Chondrocyte (in vitro differentiated cells): ENCODE data around the gene SLC35F4. TPM values are rescaled to one million over a fixed set of nuclear protein-coding genes. Genes with fewer than 3 reads are reported as not detected.

Experiments used
- DNase-seq: peaks from one replicate; pipeline ENCODE4 v3.0.0; 2021; ENCODE audit warnings: mixed read lengths, low spot score
- H3K27ac Mint-ChIP-seq: one replicate; pipeline ENCODE4 v1.8.0; 2021; ENCODE audit warnings: mild to moderate bottlenecking, moderate library complexity, mixed read lengths; ENCODE audit not compliant: unreplicated experiment
- H3K27me3 Mint-ChIP-seq: 2 replicates; pipeline ENCODE4 v1.8.0; 2021; ENCODE audit warnings: low read depth, mixed read lengths
- H3K36me3 Mint-ChIP-seq: 2 replicates; pipeline ENCODE4 v1.8.0; 2021; ENCODE audit warnings: low read depth, mixed read lengths
- H3K4me1 Mint-ChIP-seq: 2 replicates; pipeline ENCODE4 v1.8.0; 2021; ENCODE audit warnings: low read depth, mild to moderate bottlenecking, mixed read lengths
- H3K4me3 Mint-ChIP-seq: one replicate; pipeline ENCODE4 v1.8.0; 2021; ENCODE audit warnings: mild to moderate bottlenecking, moderate library complexity, mixed read lengths; ENCODE audit not compliant: unreplicated experiment
- H3K9me3 Mint-ChIP-seq: 2 replicates; pipeline ENCODE4 v1.8.0; 2021; ENCODE audit warnings: low read depth, mixed read lengths
- CTCF ChIP-seq: fragments of 200-600 bp; sonication (generic); IDR thresholded peaks from 2 replicates; pipeline ENCODE4 v1.5.0; 2021; ENCODE audit warnings: antibody characterized with exemption, mild to moderate bottlenecking, moderate library complexity
- total RNA-seq: library from RNA; stranded (reverse); gene quantifications from 3 replicates; pipeline ENCODE4 v1.2.1, GENCODE V29; 2021

SLC35F4 gene
- total RNA-seq, 1 donor from 2014 or later: not detected

GRCh38 chr14:57656853-57657252, 209.0 kb downstream of the SLC35F4 start:
- Mint-ChIP-seq H3K27me3 (peaks cover 3% of the 10 kb centered on the region), H3K4me3 (no peak overlapping the region), H3K4me1 (no peaks in the 10 kb centered on the region), H3K36me3 (no peaks in the 10 kb centered on the region), H3K9me3 (no peaks in the 10 kb centered on the region), H3K27ac (no peak overlapping the region)
- DNase-seq: no peak
- no peak for TF ChIP-seq CTCF

- Mint-ChIP-seq H3K4me1 (no peaks in the 10 kb centered on the region), H3K27ac (no peak overlapping the region), H3K4me3 (no peak overlapping the region), H3K9me3 (peaks cover 2% of the 10 kb centered on the region), H3K27me3 (peaks cover 6% of the 10 kb centered on the region), H3K36me3 (no peaks in the 10 kb centered on the region)
- no peak for DNase-seq
- no peak for TF ChIP-seq CTCF
Observed at GRCh38 chr14:57652769-57653168, 213.1 kb downstream of the SLC35F4 start.

DNA sequence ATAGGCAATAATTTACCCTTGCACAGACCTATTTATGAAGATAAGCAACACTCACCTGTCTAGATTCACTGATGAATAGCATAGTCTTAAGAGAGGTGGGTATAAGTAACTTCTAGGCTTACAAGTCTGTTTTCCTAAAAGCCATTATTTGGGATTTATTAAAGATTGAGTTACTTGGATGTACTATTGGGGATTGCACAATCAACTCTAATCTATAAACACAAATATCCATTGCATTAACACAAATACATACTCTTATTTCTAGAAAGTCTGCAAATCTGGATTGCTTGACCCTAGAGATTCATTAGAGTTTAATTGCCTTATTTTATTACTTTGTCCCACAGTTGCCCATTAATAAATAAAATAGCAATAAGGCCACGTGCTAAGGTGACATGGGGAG, 224.1 kb downstream of the SLC35F4 start:
- Mint-ChIP-seq H3K9me3 (peaks cover 7% of the 10 kb centered on the region), H3K4me1 (no peaks in the 10 kb centered on the region), H3K27me3 (no peaks in the 10 kb centered on the region), H3K36me3 (no peaks in the 10 kb centered on the region), H3K27ac (no peak overlapping the region), H3K4me3 (no peak overlapping the region)
- no peak for DNase-seq
- no peak for TF ChIP-seq CTCF

- no peak overlapping the region for H3K27ac Mint-ChIP-seq
- H3K9me3 Mint-ChIP-seq: no peaks in the 10 kb centered on the region
- no peaks in the 10 kb centered on the region for H3K27me3 Mint-ChIP-seq
Observed at GRCh38 chr14:57640036-57640435, 225.9 kb downstream of the SLC35F4 start.

DNA sequence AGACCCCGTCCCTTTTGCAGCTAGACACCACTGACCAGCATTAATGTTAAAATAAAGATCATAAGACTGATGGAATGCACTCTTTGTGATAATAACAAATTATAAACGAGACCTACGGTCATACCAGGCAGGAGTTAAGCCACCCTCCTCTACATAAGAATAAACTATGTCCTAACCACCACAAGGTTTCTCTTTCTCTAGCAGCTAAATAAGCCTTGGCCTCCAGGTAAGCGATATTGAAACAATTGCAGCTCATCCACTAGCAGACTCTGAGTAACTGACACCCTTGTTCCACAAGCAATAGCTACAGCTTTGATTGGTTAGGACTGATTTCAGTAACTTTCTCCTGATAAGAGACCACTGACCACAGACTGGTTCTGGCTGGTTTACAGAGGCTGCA, 228.0 kb downstream of the SLC35F4 start:
- H3K4me1 Mint-ChIP-seq: no peaks in the 10 kb centered on the region
- no peaks in the 10 kb centered on the region for H3K27me3 Mint-ChIP-seq
- no peak for DNase-seq
- no peak for TF ChIP-seq CTCF
- no peak overlapping the region for H3K27ac Mint-ChIP-seq
- H3K9me3 Mint-ChIP-seq: no peaks in the 10 kb centered on the region
- H3K36me3 Mint-ChIP-seq: no peaks in the 10 kb centered on the region
- no peak overlapping the region for H3K4me3 Mint-ChIP-seq

More at GRCh38 chr14:57640036-57640435, 225.9 kb downstream of the SLC35F4 start:
- no peak for DNase-seq
- Mint-ChIP-seq H3K36me3 (no peaks in the 10 kb centered on the region), H3K4me3 (no peak overlapping the region), H3K4me1 (no peaks in the 10 kb centered on the region)
- no peak for TF ChIP-seq CTCF
